ENCODE measurements around the gene CALML5. TPM values are rescaled to one million over a fixed set of nuclear protein-coding genes. Genes with fewer than 3 reads are reported as not detected.

Gene CALML5
- total and polyA plus RNA-seq, 9 of the 15 experiments (the other 6 are each of a cell fraction or from before 2014, with no cell fraction given): not detected

DNA sequence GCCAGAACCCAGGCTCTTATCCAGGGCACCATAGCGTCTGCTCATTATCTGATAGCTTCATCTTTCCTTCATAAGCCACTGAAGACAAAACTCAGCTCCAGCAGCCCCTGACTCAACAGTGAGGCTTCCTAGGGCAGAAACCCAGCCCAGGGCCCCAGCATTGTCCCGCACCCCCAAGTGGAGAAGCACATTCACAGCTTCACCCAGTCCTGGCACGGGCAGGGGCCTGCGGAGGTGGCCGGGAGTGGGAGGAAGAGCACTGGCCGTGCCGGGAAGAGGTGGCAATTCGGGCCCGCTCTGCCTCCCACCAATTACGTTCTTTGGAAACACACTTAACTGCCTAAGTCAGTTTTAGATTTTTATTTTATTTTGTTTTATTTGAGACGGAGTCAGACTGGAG, 10.3 kb upstream of the CALML5 start (continued):
- TF ChIP-seq, protein P1, sequence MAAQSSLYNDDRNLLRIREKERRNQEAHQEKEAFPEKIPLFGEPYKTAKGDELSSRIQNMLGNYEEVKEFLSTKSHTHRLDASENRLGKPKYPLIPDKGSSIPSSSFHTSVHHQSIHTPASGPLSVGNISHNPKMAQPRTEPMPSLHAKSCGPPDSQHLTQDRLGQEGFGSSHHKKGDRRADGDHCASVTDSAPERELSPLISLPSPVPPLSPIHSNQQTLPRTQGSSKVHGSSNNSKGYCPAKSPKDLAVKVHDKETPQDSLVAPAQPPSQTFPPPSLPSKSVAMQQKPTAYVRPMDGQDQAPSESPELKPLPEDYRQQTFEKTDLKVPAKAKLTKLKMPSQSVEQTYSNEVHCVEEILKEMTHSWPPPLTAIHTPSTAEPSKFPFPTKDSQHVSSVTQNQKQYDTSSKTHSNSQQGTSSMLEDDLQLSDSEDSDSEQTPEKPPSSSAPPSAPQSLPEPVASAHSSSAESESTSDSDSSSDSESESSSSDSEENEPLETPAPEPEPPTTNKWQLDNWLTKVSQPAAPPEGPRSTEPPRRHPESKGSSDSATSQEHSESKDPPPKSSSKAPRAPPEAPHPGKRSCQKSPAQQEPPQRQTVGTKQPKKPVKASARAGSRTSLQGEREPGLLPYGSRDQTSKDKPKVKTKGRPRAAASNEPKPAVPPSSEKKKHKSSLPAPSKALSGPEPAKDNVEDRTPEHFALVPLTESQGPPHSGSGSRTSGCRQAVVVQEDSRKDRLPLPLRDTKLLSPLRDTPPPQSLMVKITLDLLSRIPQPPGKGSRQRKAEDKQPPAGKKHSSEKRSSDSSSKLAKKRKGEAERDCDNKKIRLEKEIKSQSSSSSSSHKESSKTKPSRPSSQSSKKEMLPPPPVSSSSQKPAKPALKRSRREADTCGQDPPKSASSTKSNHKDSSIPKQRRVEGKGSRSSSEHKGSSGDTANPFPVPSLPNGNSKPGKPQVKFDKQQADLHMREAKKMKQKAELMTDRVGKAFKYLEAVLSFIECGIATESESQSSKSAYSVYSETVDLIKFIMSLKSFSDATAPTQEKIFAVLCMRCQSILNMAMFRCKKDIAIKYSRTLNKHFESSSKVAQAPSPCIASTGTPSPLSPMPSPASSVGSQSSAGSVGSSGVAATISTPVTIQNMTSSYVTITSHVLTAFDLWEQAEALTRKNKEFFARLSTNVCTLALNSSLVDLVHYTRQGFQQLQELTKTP (IDR thresholded peaks at IDR 0.05; ENCODE audit: low read depth in 1 of 2, partially characterized antibody in 2 of 2): no peak
- no peak for TF ChIP-seq EP400 (IDR thresholded peaks at IDR 0.05)
- no peak for TF ChIP-seq NR2C1 (IDR thresholded peaks at IDR 0.05)
- TF ChIP-seq NR2C1 (tag; IDR thresholded peaks at IDR 0.05): no peak

DNA sequence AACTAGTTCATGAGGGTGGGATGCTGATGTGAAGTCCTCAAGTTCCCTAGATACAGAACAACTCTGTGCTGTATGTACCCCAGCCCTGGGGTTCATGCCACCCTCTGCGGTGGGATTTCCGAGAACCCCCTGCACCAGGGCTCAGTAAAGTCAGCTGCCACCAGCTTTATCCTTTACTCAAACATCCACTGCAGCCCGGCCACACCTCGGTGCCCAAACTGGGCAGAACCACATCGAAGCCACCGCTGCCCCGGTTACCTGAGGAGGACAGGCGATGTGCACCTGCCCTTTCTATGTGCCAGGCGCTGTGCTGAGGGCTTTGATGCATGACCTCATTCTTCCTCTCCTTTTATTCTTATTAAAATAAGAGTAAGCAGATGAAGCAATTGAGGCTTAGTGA, 9.9 kb upstream of the CALML5 start:
- Histone ChIP-seq H3K4me2 (ENCODE audit: insufficient read depth, low read length) (no peak overlapping the region), H3K27me3 (ENCODE audit: control insufficient read depth in 2 of 2, insufficient read depth in 2 of 2, low read length in 2 of 2) (peaks cover 0 to 5% of the 10 kb centered on the region in 2 experiments; a peak in 2 of 5 replicates), H3K36me3 (ENCODE audit: control insufficient read depth, insufficient read depth, low read length) (no peaks in the 10 kb centered on the region), H3K9me1 (ENCODE audit: control insufficient read depth, insufficient read depth, low read length) (no peaks in the 10 kb centered on the region), H3K27ac (ENCODE audit: extremely low read depth, low read depth, low read length) (no peak overlapping the region), H2AFZ (ENCODE audit: low read depth, low read length) (no peak overlapping the region), H3K9me3 (replicated peaks; ENCODE audit: control insufficient read depth, insufficient read depth, low read depth, low read length) (no peaks in the 10 kb centered on the region), H3K4me1 (replicated peaks in 1 of 2; ENCODE audit: control insufficient read depth in 2 of 2, insufficient read depth in 2 of 2, low read length in 2 of 2) (peaks cover 22 to 40% of the 10 kb centered on the region in 2 experiments), H4K20me1 (replicated peaks; ENCODE audit: control insufficient read depth, insufficient read depth, low read length) (no peaks in the 10 kb centered on the region; the same call in 1 of the 2 replicates), H3K4me3 (no peak overlapping the region), H3K9ac (ENCODE audit: insufficient read depth in 1 of 2, low read depth in 2 of 2, low read length in 2 of 2) (no peak overlapping the region), H3K79me2 (ENCODE audit: control insufficient read depth, insufficient read depth, low read length) (no peaks in the 10 kb centered on the region)
- no TSS peak for BruUV-seq (replicated peaks)
- CTCF ChIA-PET (ENCODE audit: low intra/inter-chr PET ratio): no interaction called here
- no peak for FAIRE-seq
- 86% methylated on average over 7 of the region's 9 CpGs for WGBS (ENCODE audit: insufficient coverage, low coverage, missing lambda C conversion rate)
- in situ Hi-C loops (cut with MboI) (no loop called here), intact Hi-C loops (cut with micrococcal nuclease) (no loop called here)
- POLR2A ChIA-PET: interaction anchor here (1.2 kb wide), 1 partner anchor 48 kb away, joined by 3 read pairs; no protein-coding TSS in a partner anchor
- no peak for DNase-seq (ENCODE audit: extremely low read depth in 1 of 4, low spot score in 3 of 4)
- no peak for TF ChIP-seq C11orf30 (IDR thresholded peaks at IDR 0.05; ENCODE audit: low read depth)
- no peak for TF ChIP-seq MAZ (CRISPR knock-in tag; conservative IDR thresholded peaks at IDR 0.05 in 1 of 2, IDR thresholded peaks at IDR 0.05 in 1 of 2)
- no peak for TF ChIP-seq ZNF589 (CRISPR knock-in tag; IDR thresholded peaks at IDR 0.05; ENCODE audit: low read depth)
- TF ChIP-seq, protein P2, sequence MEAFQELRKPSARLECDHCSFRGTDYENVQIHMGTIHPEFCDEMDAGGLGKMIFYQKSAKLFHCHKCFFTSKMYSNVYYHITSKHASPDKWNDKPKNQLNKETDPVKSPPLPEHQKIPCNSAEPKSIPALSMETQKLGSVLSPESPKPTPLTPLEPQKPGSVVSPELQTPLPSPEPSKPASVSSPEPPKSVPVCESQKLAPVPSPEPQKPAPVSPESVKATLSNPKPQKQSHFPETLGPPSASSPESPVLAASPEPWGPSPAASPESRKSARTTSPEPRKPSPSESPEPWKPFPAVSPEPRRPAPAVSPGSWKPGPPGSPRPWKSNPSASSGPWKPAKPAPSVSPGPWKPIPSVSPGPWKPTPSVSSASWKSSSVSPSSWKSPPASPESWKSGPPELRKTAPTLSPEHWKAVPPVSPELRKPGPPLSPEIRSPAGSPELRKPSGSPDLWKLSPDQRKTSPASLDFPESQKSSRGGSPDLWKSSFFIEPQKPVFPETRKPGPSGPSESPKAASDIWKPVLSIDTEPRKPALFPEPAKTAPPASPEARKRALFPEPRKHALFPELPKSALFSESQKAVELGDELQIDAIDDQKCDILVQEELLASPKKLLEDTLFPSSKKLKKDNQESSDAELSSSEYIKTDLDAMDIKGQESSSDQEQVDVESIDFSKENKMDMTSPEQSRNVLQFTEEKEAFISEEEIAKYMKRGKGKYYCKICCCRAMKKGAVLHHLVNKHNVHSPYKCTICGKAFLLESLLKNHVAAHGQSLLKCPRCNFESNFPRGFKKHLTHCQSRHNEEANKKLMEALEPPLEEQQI (IDR thresholded peaks at IDR 0.05): no peak
- no peak for TF ChIP-seq ARNT (IDR thresholded peaks at IDR 0.05)
- no peak for TF ChIP-seq NCOA1 (IDR thresholded peaks at IDR 0.05; ENCODE audit: low read depth)
- ATAC-seq: no peak
